SK-N-SH treated with all-trans-retinoic acid at 6 μM for 48 hours (cell line): ENCODE measurements around the gene SORCS3.

ENCODE experiments used
- ISL1 ChIP-seq: fragments of 250-450 bp; sonication (Bioruptor Pico); IDR thresholded peaks from 2 replicates; pipeline ENCODE4 v2.1.2; 2022; ENCODE audit warnings: mild to moderate bottlenecking, moderate library complexity
- TSHZ2 ChIP-seq: fragments of 250-450 bp; sonication (Bioruptor Pico); IDR thresholded peaks from 2 replicates; pipeline ENCODE4 v1.5.0; 2020; ENCODE audit warnings: mild to moderate bottlenecking, moderate library complexity
- ZC3H10 ChIP-seq: fragments of 250-450 bp; sonication (Bioruptor Pico); IDR thresholded peaks from 2 replicates; pipeline ENCODE4 v1.5.1; 2021; ENCODE audit warnings: mild to moderate bottlenecking, moderate library complexity
- ZFP30 ChIP-seq: fragments of 450-650 bp; formaldehyde crosslinking; IDR thresholded peaks from 2 replicates; pipeline ENCODE4 v1.5.0; 2022; ENCODE audit warnings: mild to moderate bottlenecking, moderate library complexity

GRCh38 chr10:104639590-104640338, 1.3 kb upstream of the SORCS3 start:
- TF ChIP-seq ISL1 (CRISPR knock-in tag) (no peak), ZFP30 (CRISPR knock-in tag) (no peak), ZC3H10 (CRISPR knock-in tag) (no peak), TSHZ2 (CRISPR knock-in tag) (no peak)
